KOPT-K1 (cell line): ENCODE results near the gene MORN1.
"Not testable (repeated sequence)": the region's sequence is repeated elsewhere in the genome, so short reads cannot be mapped to it uniquely, and the experiment has no call there.

Experiments
- H3K27ac ChIP-seq: fragments of 200-600 bp; sonication (generic); 2 replicates; pipeline ENCODE4 v1.5.1; 2016; ENCODE audit warnings: antibody characterized with exemption, mild to moderate bottlenecking, low read depth, low read length; ENCODE audit not compliant: poor library complexity, severe bottlenecking
- H3K36me3 ChIP-seq: fragments of 200-600 bp; sonication (generic); 2 replicates; pipeline ENCODE4 v1.5.1; 2017; ENCODE audit warnings: antibody characterized with exemption, mild to moderate bottlenecking, low read length, moderate library complexity; ENCODE audit not compliant: insufficient read depth
- H3K9me3 ChIP-seq: fragments of 200-600 bp; sonication (generic); 2 replicates; pipeline ENCODE4 v1.5.1; 2017; ENCODE audit warnings: antibody characterized with exemption, low read length, mild to moderate bottlenecking; ENCODE audit not compliant: insufficient read depth, poor library complexity, severe bottlenecking

Gene MORN1

DNA sequence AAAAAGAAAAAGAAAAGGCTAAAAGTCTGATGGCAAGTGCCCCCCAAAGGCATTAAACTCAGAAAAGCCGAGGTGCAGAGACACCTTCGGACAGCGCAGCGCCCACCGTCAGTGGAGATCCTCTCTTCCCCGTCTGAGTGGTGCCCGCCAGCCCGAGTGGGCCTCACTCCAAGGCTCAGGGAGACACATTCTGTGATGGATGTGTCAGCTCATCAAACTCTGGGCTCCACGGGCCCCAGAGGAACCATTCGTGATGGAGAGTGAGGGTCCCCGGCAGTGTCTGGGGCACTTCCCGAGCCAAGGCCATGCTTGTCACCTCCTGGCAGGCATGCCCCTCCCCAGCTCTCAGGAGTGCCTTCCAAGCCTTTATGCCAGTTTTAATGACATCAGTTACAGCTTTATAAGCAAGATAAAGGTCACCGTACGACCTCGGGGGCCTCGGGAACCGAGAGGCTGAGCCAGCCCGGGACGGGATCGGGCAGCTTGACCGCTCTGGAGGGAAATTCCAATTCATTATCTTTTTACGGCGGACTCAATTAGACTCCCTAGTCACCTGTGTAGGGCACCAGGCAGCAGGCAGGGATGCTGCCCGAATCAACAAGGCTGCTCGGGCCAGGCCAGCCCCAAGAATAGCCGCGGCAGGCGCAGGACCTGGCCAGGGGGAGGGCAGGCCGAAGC lies 49.5 kb downstream of the MORN1 start:
- Histone ChIP-seq H3K9me3 (no peaks in the 10 kb centered on the region), H3K27ac (no peak overlapping the region), H3K36me3 (no peaks in the 10 kb centered on the region)

DNA sequence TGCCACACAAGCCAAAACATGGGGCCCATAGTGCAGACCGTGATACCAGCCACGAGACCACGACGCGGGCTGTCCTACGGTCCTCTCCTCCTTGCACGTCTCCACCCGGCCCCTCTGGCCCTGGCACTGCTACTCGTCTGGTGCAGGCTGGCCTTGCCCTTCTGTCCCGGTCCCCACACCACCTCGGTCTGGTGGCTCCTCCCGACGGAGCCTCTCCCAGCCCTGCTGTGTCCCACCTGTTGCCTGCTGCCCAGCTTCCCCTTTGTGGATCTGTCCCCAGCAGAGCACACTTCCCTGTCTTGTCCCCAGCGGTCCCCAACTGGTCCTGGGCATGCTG lies 50.5 kb downstream of the MORN1 start:
- no peak overlapping the region for H3K27ac ChIP-seq
- H3K9me3 ChIP-seq = no peaks in the 10 kb centered on the region
- no peaks in the 10 kb centered on the region for H3K36me3 ChIP-seq

DNA sequence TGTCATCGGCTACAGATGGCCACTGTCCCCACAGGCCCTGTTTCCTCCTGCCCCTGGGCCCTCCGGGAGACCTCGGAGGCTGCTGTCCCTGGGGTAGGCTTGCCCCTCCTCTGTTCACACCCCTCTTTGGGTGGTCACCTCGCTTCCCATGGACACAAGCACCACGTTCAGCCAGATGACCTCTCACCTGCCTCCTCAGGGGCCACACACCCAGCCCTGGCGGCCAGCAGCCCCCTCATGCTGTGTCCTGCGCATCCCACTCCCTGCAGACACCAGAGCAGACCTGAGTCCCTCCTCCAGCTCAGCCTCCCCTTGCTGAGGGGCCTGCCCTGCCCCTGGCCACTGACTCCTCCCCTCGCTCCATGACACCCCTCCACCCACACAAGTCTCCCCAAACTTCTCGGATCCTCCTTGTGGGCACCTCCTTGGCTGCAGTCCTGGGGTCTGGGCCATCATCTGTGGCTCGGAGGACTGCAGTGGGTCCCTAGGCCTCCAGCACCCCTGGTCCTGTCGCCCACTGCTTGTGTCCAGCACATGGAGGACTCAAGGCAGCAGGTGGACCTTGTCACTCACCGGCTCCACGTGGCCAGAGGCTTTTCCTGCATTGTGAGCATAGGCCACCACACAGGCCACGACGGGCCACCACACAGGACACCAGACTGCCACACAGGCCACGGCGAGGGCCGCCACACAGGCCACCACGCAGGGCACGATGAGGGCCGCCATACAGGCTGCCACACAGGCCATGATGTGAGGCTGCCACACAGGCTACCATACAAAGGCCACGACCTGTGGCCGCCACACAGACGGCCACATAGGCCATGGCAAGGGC lies 51.1 kb downstream of the MORN1 start:
- H3K27ac ChIP-seq = no peak overlapping the region
- H3K36me3 ChIP-seq = no peaks in the 10 kb centered on the region
- no peaks in the 10 kb centered on the region for H3K9me3 ChIP-seq

DNA sequence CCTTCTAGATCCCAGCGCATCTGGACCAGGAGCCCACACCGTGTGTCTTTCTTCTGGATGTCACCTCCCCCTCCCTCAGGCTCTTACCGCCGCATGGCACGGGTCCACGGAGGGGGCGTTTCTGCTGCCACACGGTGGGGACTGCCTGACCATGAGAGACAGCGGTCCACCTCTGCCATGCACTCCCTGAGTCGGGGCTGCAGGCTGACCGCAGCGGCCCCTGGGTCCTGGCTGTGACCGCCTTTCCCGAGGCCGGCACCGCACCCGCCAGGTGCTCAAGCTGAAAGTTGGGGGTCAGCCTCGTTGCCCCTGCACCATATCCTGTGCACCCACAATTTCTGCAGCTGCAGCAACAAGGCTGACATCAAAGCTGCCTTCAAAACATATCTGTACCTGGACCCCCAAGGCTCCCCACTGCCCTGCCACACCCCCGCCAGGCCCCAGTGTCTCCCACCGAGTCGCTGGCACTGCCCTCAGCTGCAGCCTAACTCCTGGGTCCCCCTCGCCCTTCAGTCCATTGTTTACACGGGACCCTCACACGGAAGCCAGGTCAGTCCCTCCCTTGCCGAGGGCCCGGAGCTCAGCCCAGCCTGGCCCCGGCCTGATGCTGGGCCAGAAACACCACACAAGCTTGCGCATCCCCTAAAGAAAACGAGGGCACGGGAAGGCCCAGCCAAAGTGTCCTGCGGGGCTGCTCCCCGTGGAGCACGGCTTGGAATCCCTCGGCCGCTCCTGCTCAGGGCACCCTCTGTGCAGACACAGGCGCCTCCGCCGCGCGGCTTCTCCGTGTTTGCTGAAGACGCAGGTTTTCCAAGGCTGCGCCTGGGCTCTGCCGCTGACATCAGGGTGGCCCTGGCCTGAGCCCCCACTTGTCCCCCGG lies 51.9 kb downstream of the MORN1 start:
- no peaks in the 10 kb centered on the region for H3K36me3 ChIP-seq
- H3K9me3 ChIP-seq = no peaks in the 10 kb centered on the region
- no peak overlapping the region for H3K27ac ChIP-seq

DNA sequence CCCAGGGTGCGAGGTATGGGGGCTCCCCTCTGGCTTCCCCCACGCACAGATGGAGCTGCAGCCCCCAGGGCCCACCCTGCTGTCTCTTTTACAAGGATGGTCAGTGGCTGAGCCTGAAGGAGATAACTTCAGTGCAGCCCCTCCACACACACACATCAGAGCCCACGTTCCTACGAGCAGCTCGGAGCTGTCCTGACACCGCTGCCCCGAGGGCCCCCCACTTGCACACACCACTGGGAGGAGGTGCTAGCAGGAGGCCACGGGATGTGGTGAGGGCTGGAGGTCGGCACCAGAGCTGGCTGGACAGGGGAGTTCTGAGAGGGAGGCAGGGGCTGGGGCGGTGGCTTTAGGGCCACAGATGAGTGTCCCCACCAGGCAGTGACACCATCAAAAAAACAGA lies 53.9 kb downstream of the MORN1 start:
- Histone ChIP-seq H3K27ac (no peak overlapping the region), H3K9me3 (no peaks in the 10 kb centered on the region), H3K36me3 (no peaks in the 10 kb centered on the region)

DNA sequence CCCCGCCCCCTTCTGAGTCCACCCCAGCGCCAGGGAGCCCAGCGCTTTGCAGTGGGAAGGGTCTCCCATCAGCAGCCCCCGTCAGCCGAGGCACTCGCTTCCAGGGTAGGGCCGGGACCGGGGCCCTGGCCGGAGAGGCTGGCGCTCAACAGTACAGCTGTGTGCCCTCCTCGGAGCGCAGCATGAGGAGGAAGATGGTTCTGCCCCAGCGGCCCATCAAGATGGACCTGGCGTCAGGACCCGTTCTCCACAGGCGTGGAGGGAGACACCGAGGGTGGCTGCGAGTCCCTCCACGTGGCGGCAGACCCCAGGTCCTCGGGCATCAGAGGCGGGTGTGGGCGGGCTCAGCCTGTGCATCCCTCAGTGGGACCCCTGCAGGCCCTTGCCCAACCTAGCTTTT lies 54.3 kb downstream of the MORN1 start:
- Histone ChIP-seq H3K36me3 (no peaks in the 10 kb centered on the region), H3K9me3 (no peaks in the 10 kb centered on the region), H3K27ac (no peak overlapping the region)

DNA sequence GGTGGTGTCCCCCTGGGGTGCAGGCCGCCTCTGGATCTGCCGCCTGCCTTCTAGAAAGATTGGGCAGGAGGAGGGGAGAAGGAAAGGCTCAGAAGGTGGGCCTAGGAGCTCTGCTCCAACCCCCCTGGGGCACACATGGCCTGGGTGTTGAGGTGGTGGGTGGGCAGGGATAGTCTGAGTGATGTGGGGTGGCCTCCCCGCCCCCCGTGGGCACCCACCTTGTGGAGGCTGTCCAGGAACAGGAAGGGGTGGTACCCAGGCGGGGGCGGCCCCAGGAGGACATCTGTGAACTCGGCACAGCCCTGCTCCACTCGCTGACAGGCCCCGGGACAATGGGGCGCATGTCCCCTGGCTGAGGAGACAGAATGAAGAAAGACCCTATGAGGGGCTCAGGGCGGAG lies 54.9 kb downstream of the MORN1 start:
- H3K27ac ChIP-seq = no peak overlapping the region
- H3K9me3 ChIP-seq = no peaks in the 10 kb centered on the region
- H3K36me3 ChIP-seq = no peaks in the 10 kb centered on the region

DNA sequence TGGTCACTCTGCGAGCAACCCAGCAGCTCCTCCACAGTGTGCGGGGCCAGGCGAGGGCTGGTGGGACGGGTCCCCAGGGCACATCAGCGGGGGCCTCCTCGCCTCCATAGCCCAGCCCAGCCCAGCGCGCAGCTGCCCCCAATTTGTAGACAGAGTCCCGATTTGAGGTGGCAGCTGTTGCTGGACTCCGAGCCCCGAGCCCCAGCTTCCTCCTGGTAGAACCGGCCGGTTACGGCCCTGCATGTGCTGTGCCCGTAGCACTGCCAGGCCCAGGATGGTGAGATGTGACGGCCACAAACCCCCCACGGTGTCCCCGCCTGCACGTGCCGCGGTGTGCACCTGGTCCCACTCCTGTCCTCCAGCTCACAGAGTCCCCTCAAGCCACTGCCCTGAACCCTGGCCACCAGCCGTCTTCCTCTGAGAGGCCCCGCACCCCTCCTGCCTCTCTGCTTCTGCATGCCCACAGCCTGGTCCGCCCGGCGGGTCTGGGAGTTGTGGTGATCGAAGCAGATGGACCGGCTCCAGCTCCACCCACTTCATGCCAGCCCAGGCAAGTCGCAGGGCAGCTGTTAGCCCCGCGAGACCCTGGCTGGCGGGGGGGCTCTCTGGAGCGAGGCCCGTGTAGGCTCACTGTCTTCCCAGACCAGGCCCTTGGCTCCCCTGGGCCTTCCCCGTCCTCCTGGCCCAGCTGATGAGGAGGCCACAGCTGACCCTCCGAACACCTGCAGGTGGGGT lies 55.5 kb downstream of the MORN1 start:
- Histone ChIP-seq H3K36me3 (no peaks in the 10 kb centered on the region), H3K9me3 (no peaks in the 10 kb centered on the region), H3K27ac (no peak overlapping the region)

DNA sequence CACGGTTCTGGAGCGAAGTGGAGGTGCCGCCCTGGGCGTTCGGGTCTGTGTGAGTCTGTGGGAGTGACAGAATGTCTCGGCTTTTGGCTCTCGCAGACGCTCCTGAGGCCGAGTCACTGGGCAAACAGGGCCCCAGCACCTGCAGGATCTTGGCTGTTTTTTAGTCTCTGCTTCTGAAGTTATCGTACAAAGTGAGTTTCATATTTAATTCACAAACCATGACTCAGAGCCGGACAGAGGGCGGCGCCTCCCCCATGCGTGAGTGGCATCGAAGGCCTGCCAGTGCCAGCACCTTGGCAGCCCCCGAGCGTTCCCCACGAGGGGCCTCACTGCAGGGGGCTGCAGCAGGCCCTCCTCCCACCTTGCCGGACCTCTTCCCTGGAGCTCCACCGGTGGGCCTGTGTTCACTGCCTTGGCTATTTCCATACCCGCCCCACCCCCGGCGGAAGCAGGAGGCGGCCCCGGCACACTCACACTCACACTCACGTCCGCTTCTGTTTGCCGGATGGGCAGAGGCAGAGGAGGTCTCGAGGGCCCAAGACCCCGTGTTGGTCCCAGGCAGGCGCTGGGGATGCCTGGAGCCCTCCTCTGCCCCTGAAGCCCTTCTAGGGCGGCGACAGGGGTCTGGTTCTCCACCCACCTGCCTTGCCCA lies 56.3 kb downstream of the MORN1 start:
- no peaks in the 10 kb centered on the region for H3K36me3 ChIP-seq
- no peak overlapping the region for H3K27ac ChIP-seq
- no peaks in the 10 kb centered on the region for H3K9me3 ChIP-seq

DNA sequence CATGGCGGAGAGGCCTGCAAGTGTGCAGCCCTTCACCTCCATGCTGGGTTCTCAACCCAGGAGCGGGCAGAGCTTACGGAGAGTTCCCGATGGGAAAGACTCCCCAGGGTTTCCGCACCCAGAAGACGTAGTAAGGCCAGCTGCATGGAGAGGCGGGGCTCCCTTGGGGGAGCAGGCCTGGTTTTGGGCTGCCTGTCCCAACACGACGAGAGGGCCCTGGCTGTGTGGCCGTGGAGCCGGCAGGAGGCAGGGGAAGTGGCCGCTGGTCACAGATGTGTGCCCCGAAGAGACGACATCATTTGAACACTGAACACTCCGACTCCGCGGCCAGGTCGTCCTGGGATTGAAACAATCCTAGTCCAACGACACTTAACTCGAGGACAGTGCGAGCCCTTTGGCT lies 57.0 kb downstream of the MORN1 start:
- H3K9me3 ChIP-seq = no peaks in the 10 kb centered on the region
- H3K27ac ChIP-seq = no peak overlapping the region
- H3K36me3 ChIP-seq = no peaks in the 10 kb centered on the region

DNA sequence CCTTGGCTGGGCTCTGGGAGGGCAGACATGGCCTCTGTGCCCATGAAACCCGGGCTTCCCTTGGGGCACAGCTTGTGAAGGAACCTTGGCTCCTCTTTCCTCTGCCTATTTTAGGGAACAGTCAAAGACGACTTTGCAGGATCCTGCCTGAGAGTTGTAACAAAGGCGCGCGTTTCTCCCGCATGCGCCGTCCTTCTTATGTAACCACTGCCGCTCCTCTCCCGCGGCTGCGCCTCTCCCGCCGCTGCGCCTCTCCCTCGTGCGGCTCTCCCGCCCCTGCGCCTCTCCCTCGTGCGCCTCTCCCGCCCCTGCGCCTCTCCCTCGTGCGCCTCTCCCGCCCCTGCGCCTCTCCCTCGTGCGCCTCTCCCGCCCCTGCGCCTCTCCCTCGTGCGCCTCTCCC lies 59.8 kb downstream of the MORN1 start:
- not testable (repeated sequence) for H3K9me3 ChIP-seq, H3K36me3 ChIP-seq, H3K27ac ChIP-seq

DNA sequence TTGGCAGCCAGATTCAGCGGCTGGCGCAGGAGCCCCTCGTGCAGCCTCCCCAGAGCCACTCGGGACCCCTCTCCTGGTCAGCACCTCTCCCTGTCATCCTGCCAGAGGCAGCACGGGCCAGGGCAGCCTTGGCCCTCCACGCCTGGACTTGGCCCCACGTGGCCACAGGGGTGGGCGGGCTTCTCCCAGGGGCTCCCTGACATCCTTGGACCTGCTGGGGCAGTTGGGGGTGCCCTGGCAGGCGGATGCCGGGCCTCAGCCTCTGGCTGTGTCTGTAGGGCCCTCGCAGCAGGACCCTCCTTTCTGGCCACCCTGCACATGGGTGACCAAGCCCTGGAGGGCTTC lies 60.2 kb downstream of the MORN1 start:
- Histone ChIP-seq H3K9me3 (no peaks in the 10 kb centered on the region), H3K36me3 (no peaks in the 10 kb centered on the region), H3K27ac (no peak overlapping the region)

DNA sequence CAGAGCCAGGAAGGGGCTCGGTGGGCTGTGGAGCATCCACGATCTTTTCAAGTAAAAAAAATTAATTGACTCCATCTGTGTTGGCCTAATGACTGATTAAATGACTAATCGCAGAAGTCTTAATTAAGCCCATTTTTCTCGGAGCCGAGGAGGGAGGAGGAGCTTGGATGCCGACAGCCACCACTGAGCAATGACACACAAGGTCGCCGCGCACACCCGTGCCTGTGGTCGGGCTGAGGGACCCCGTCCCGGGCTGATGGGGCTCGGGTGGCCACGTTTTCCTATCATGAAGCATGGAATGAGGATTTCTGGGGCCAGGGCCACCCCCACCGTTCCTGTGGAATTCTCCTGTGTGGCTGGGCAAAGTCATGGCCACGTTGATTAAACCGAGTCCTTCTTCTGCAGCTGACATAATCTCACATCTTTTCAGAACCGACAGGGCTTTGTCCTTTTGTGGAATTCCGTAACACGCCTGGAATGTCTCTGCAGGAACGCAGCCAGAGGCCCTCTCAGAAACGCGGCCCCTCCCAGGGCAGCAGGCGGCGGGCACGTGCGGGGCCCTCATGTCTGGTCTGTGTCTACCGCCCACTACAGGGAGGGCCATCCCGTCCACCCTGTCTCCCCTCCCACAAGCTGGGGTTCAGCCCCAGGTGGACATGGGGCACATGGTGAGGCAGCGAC lies 60.7 kb downstream of the MORN1 start:
- H3K9me3 ChIP-seq = no peaks in the 10 kb centered on the region
- no peak overlapping the region for H3K27ac ChIP-seq
- H3K36me3 ChIP-seq = no peaks in the 10 kb centered on the region

DNA sequence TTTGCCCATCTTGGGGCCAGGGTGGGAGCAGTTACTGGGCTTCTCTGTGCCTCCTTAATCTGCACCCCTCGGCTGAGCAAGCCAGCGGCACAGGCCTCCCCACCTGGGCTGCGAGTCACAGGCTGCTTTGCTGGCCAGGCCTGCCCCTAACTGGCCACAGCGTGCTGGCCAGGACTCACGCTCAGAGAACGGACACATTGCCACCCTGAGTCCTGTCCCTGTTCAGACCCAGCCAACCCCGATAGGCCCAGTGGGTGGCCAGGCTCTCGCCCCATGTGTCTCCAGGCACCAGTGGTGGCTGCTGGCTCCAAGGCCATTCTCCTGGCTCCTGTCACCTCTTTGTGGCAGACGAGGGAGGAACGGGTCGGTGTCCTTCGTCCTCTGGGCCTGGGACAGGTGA lies 61.3 kb downstream of the MORN1 start:
- Histone ChIP-seq H3K36me3 (no peaks in the 10 kb centered on the region), H3K9me3 (peaks cover 4% of the 10 kb centered on the region), H3K27ac (no peak overlapping the region)
